WERI-Rb-1 (cell line): ENCODE data around the gene GPRIN3.

ENCODE experiments used
- DNase-seq: peaks from one replicate; pipeline ENCODE4 v3.0.0-alpha.2; 2020
- H3K27ac ChIP-seq: fragments of 250-450 bp; sonication (Bioruptor Pico); 2 replicates; pipeline ENCODE4 v1.5.1; 2020; ENCODE audit warnings: mild to moderate bottlenecking, moderate library complexity
- H3K27me3 ChIP-seq: fragments of 250-450 bp; sonication (Bioruptor Pico); 2 replicates; pipeline ENCODE4 v1.5.1; 2021; ENCODE audit warnings: mild to moderate bottlenecking, low read depth, moderate library complexity; ENCODE audit not compliant: insufficient read depth, severe bottlenecking
- H3K36me3 ChIP-seq: fragments of 250-450 bp; sonication (Bioruptor Pico); 2 replicates; pipeline ENCODE4 v1.5.1; 2020; ENCODE audit warnings: mild to moderate bottlenecking, moderate library complexity
- H3K4me3 ChIP-seq: 2 replicates; pipeline ENCODE4 v1.5.1; 2011; ENCODE audit warnings: low read depth, mild to moderate bottlenecking, control low read depth, low read length
- H3K9me3 ChIP-seq: fragments of 250-450 bp; sonication (Bioruptor Pico); 2 replicates; pipeline ENCODE4 v1.5.1; 2021; ENCODE audit warnings: mild to moderate bottlenecking, moderate library complexity; ENCODE audit not compliant: severe bottlenecking
- TF ChIP-seq, protein P1 (sequence below): IDR thresholded peaks from 2 replicates; pipeline ENCODE4 v1.5.1; 2011; ENCODE audit warnings: low read depth, mild to moderate bottlenecking, control low read depth, inconsistent platforms, low read length

Gene GPRIN3

DNA sequence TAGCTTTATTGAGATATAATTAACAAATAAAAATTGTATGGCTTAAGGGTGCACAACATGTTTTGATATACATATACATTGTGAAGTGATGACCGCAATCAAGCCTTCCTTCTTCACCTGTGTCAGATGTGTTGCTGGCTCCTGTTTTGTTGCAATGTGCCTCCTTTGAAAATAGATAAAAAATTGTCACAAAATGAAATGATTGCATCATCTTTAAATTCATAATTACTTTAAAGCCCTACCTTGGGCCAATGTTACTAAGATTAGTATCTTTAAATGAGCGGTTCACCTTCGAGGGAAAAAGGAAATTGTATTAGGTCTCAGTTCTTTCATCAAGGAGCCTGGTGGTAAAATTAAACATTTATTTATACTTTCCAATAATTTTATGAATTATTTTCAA lies 77.3 kb downstream of the GPRIN3 start:
- H3K27me3 ChIP-seq, result no peaks in the 10 kb centered on the region
- no peak overlapping the region for H3K4me3 ChIP-seq
- H3K36me3 ChIP-seq, result no peaks in the 10 kb centered on the region
- no peak overlapping the region for H3K27ac ChIP-seq
- peaks cover 4% of the 10 kb centered on the region for H3K9me3 ChIP-seq
- TF ChIP-seq, protein P1, sequence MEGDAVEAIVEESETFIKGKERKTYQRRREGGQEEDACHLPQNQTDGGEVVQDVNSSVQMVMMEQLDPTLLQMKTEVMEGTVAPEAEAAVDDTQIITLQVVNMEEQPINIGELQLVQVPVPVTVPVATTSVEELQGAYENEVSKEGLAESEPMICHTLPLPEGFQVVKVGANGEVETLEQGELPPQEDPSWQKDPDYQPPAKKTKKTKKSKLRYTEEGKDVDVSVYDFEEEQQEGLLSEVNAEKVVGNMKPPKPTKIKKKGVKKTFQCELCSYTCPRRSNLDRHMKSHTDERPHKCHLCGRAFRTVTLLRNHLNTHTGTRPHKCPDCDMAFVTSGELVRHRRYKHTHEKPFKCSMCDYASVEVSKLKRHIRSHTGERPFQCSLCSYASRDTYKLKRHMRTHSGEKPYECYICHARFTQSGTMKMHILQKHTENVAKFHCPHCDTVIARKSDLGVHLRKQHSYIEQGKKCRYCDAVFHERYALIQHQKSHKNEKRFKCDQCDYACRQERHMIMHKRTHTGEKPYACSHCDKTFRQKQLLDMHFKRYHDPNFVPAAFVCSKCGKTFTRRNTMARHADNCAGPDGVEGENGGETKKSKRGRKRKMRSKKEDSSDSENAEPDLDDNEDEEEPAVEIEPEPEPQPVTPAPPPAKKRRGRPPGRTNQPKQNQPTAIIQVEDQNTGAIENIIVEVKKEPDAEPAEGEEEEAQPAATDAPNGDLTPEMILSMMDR, result no peak
- DNase-seq, result no peak

DNA sequence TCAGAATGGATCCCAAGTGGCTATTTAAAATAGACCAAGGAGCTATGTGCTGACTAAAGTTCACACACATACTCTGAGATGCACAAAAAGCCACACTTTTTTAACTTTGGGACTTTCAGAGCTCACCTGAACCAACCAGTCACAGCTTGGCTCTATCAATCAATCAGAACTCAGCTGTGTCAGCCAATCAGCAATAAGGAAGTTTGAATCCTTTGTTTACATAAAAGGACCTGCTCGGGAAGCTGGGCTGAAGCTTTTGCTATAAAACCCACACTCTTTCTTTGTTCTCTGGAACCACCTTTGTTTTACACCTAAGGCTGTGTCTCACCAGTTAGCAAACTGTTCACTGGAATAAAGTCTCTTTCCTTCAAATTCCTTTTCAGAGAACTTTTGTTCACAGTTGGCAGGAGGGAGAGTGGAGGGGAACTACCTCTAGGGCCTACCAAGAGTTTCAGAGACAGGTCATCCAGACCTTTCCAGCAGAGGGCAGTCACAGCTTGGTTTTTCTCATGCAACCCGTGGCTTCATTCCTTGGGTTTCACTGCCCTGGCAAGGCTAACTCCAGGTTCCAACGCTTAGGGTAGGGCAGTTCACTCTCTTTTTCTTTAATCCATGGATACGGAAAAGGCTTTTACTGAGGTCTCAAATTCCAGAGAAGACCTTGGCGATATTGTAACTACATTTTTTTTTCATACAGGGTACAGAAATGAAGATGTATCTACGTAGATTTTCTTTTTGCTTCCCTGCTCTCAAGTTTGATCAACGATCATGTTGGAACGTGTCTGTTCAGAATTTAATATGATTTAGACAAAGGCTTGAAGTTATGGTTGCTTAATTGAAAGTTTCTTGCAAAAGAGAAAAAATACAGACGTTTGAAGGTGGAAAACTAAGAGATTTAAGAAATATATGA lies 80.7 kb downstream of the GPRIN3 start:
- Histone ChIP-seq H3K4me3 (no peak overlapping the region), H3K9me3 (no peaks in the 10 kb centered on the region), H3K36me3 (no peaks in the 10 kb centered on the region), H3K27ac (no peak overlapping the region; the same call in 1 of the 2 replicates), H3K27me3 (no peaks in the 10 kb centered on the region)
- TF ChIP-seq, protein P1, result peak; percentile 96
- DNase-seq, result peak; percentile 91

DNA sequence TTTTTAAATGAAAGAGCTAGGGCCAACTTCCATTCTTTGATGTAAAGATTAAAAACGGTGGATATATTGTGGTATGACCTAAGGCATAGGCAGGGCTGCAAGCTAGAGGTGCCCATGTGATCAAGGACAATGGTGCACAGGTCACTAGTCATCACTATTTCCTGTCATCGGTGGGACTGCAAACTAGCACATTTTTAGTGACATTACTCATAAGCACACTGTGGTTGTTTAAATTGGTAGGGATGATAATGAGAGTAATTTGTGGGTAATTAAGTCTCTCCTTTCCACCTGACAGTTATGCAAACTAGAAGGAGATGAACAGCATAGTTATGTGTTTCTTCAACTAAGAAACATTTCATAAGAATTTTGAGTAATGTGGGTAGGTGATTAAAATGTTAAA lies 85.4 kb downstream of the GPRIN3 start:
- no peak overlapping the region for H3K4me3 ChIP-seq
- H3K9me3 ChIP-seq, result no peaks in the 10 kb centered on the region
- H3K27ac ChIP-seq, result no peak overlapping the region
- DNase-seq, result no peak
- H3K27me3 ChIP-seq, result no peaks in the 10 kb centered on the region
- no peaks in the 10 kb centered on the region for H3K36me3 ChIP-seq
- TF ChIP-seq, protein P1, result no peak

DNA sequence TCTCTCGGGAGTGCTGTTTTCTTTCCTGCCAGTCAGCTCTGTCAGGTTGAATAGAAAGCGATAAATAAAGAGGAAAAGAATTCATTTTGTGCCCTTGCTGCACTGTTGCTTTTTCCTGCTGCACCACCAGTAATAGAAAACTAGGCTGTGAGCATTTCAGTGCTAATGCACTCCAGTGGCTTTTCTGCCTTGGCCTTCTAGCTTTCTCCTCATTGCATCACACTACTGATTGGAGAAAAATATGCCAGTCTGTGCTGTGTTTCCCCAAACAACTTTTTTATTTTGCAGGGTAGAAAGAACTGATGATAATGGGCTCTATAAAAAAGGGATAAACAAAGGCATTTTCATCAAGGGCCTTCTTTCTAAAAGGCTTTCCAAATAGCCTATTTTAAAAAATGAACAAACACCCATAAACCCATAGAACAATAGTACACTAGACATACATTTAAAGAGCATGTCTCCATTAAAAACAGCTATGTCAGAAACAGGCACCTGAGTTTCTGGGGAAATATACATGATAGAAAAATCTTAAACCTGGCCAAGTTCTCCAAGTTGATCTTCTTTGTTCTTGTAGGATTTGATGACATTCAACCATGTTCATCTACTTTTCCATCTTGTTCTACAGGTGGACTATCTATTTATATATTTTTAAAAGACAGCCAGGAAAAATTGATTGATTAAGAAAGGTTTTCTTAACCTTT lies 86.3 kb downstream of the GPRIN3 start:
- TF ChIP-seq, protein P1, result no peak
- DNase-seq, result no peak
- H3K9me3 ChIP-seq, result no peaks in the 10 kb centered on the region
- no peaks in the 10 kb centered on the region for H3K36me3 ChIP-seq
- H3K27ac ChIP-seq, result no peak overlapping the region
- no peaks in the 10 kb centered on the region for H3K27me3 ChIP-seq
- no peak overlapping the region for H3K4me3 ChIP-seq

DNA sequence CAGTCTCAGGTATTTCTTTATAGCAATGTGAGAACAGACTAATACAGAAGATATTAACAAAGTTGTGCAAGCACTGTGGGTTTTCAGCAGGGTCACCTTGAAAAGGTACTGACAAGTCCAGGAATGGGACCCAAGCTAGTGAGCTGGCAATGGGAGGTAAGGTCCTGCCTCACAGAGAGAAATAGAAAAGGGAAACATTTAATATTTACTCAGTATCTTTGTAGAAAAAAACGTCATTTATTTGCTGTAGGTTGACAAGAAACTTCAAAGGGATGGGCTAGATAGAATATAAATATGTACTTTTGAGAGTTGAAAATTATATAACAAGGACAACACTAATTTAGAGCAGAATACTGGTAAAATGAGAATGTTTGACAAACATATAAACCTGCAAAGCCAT lies 89.0 kb downstream of the GPRIN3 start:
- Histone ChIP-seq H3K27me3 (no peaks in the 10 kb centered on the region), H3K4me3 (no peak overlapping the region), H3K9me3 (no peaks in the 10 kb centered on the region), H3K36me3 (no peaks in the 10 kb centered on the region), H3K27ac (no peak overlapping the region)
- TF ChIP-seq, protein P1, result no peak
- no peak for DNase-seq
